Endothelial cell of umbilical vein (primary cell): ENCODE measurements around the gene FOLR1.

Experiments used
- EZH2 ChIP-seq: IDR thresholded peaks from 2 replicates; pipeline ENCODE4 v1.6.1; 2012; ENCODE audit warnings: borderline replicate concordance, low read depth, mild to moderate bottlenecking, moderate library complexity, low read length, inconsistent platforms; ENCODE audit not compliant: severe bottlenecking
- TF ChIP-seq, protein P1 (sequence below), 2 donors: IDR thresholded peaks; 1 replicate in 1 of 2; 2 replicates in 1 of 2; pipeline ENCODE4 v1.5.1; 2011; ENCODE audit warnings: low read length in 2 of 2, mild to moderate bottlenecking in 2 of 2, moderate library complexity in 2 of 2, control low read depth in 1 of 2, inconsistent platforms in 1 of 2, low read depth in 1 of 2; ENCODE audit not compliant: insufficient read depth in 1 of 2; ENCODE audit errors: extremely low read depth in 1 of 2

DNA sequence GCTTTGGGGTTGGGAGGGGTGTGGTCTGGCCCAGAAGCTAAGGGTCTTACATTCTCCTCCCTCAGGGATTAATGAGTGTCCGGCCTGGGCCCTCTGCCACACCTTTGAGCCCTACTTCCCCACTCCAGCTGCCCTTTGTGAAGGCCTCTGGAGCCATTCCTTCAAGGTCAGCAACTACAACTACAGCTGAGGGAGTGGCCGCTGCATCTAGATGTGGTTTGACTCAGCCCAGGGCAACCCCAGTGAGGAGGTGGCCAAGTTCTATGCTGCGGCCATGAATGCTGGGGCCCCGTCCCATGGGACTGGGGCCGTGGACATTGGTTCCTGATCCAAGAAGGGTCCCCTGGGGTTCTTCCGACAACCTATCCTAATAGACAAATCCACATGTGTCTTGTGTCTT, 14.3 kb upstream of the FOLR1 start:
- TF ChIP-seq, protein P1, sequence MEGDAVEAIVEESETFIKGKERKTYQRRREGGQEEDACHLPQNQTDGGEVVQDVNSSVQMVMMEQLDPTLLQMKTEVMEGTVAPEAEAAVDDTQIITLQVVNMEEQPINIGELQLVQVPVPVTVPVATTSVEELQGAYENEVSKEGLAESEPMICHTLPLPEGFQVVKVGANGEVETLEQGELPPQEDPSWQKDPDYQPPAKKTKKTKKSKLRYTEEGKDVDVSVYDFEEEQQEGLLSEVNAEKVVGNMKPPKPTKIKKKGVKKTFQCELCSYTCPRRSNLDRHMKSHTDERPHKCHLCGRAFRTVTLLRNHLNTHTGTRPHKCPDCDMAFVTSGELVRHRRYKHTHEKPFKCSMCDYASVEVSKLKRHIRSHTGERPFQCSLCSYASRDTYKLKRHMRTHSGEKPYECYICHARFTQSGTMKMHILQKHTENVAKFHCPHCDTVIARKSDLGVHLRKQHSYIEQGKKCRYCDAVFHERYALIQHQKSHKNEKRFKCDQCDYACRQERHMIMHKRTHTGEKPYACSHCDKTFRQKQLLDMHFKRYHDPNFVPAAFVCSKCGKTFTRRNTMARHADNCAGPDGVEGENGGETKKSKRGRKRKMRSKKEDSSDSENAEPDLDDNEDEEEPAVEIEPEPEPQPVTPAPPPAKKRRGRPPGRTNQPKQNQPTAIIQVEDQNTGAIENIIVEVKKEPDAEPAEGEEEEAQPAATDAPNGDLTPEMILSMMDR (IDR thresholded peaks at IDR 0.05; ENCODE audit: extremely low read depth in 1 of 2, insufficient read depth in 1 of 2, low read depth in 1 of 2, low read length in 2 of 2) = no peak
- TF ChIP-seq EZH2 = no peak
